GM18505 (cell line): ENCODE data around the gene ASPHD1.
"Not testable (repeated sequence)": the region's sequence is repeated elsewhere in the genome, so short reads cannot be mapped to it uniquely, and the experiment has no call there.

Experiments
- ATAC-seq: cut with Tn5 transposase; IDR thresholded peaks from one replicate; pipeline ENCODE4 v1.9.1; 2021; ENCODE audit not compliant: unreplicated experiment
- POLR2A ChIP-seq: IDR thresholded peaks from 4 replicates; pipeline ENCODE4 v1.6.1; 2011; ENCODE audit warnings: borderline replicate concordance; ENCODE audit not compliant: insufficient read depth, insufficient read length; ENCODE audit errors: extremely low read depth

The ASPHD1 gene

DNA sequence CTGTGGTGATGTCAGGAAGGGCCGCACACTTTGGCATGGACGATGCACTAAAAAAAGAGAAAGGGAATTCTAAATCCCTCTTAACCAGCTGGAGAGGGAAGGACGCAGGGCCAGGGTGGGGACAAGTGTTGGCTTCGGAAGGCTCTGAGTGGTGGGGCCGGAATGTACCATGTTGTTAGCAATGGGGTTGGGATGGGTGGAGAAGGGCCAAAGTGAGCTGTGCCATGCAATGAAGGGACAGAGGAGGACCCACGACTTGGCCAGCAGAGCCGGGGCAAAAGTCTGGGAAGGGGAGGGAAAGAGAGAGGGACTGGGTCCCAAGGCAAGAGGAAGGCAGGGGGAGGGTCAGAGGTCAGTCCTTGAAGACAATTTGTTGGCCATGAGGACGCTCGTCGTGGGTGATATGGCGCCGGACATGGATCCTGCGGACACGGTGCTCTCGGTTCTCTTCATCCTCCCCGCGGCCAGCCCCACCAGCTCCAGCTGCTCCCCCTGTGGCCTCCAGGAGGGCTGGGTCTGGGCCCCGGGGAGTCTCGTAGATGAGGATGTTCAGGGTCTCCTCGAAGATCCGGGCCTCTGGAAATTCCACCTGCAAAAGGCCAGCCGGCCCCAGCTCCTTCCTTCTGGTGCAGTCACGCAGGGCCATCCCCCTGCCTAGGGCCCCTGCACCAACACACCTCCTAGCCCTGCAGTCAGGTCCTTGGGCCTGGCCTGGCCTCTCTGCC, 6.4 kb downstream of the ASPHD1 start:
- ATAC-seq = no peak
- TF ChIP-seq POLR2A = no peak

DNA sequence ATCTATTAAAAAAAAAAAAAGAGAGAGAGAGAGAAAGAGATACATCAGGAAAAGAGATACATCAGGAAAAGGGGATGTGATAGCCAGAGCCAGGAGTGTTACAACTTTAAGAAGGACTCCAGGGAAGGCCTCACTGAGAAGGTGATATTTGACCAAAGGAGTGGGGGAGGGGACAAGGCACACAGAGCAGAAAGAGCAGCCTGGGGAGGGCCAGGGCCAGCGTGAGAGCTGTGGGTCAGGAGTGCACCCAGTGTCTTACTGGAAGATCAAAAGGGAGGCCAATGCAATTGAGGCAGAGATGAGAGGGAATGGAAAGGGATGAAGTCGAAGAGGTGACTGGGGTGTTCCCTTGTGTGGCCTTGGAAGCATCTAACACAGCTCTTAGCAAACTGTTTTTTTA, 7.7 kb downstream of the ASPHD1 start:
- no peak for ATAC-seq

DNA sequence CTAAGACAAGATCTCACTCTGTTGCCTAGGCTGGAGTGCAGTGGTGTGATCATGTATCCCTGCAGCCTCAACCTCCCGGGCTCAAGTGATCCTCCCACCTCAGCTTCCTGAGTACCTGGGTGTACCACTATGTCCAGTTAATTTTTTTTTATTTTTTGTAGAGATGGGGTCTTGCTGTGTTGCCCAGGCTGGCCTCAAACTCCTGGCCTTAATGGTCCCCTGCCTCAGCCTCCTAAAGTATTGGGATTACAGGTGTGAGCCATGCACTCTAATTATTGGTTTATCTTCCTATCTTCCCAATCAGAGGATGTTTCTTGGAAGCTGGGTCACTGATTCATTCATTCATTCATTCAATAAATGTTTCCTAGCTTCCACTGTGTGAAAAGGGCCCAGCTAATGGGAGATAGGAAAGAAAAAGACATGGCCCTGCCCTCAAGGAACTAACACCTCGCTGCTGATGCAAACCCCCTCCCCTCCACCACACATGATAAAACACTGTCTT, 8.5 kb downstream of the ASPHD1 start:
- TF ChIP-seq POLR2A = no peak
- ATAC-seq = no peak

More for the DNA sequence above, 7.7 kb downstream of the ASPHD1 start:
- TF ChIP-seq POLR2A = no peak

DNA sequence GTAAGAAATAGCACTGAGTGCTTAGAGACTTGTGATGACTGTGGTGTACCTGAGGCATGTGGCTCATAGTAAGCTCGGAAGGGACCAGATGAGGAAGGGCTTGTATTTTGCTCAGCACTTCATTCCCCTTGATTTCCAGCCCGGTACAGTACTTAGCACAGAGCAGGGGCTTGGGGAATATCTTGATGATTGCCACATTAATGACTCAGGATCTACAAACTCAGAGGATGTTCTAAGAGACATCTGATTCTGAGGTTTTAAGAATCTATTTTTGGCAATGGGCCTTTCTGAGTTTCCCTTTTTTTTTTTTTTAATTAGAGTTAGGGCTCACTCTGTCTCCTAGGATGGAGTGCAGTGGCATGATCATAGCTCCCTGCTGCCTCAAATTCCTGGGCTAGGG, 9.1 kb downstream of the ASPHD1 start:
- no peak for TF ChIP-seq POLR2A

DNA sequence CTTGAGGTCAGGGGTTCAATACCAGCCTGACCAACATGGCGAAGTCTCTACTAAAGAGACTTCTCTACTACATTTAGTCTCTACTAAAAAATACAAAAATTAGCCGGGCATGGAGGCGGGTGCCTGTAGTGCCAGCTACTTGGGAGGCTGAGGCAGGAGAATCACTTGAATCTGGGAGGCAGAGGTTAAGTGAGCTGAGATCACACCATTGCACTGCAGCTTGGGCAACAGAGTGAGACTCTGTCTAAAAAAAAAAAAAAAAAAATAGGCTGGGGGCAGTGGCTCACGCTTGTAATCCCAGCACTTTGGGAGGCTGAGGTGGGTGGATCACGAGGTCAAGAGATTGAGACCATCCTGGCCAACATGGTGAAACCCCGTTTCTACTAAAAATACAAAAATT, 9.6 kb downstream of the ASPHD1 start:
- not testable (repeated sequence) for ATAC-seq

More for the DNA sequence above, 9.1 kb downstream of the ASPHD1 start:
- no peak for ATAC-seq

DNA sequence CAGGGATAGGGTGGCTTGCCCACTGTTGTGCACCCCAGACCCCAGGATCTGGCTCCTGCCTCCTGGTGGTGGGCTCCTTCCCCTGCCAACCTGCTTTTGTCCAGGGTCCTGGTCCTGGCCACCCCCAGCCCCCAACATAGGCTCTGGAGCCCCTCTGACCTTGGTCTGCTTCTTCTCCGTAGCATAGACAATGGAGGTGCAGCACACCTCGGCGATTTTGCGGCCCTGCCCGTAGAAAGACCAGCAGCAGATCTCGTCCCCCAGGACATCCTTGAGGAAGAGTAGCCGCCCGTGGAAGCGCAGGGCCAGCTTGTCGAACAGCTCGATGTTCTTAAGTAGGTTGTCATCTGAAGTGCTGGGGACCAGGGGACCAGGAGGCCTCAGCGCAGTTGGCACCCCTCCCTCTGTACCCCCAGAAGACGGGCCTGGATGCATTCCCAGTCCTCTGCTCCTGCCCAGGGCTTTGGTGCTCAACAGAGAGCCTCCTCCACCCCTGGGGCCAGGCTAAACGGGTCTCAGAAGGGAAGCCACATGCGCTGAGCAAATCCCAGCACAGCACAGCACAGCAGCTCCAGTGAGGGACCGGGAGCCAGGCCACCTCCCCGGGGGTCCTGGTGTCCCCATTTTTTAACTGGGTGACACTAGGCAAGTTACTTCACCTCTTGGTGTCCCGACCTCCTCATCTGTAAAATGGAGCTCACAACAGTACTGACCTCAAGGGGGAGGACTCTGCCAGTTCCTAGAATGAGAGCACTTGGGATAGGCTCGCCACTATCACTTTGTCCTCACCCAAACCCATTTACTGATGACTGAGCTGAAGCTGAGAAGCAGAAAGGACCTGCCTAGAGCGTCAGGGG, 10.8 kb downstream of the ASPHD1 start:
- no peak for ATAC-seq
- no peak for TF ChIP-seq POLR2A

DNA sequence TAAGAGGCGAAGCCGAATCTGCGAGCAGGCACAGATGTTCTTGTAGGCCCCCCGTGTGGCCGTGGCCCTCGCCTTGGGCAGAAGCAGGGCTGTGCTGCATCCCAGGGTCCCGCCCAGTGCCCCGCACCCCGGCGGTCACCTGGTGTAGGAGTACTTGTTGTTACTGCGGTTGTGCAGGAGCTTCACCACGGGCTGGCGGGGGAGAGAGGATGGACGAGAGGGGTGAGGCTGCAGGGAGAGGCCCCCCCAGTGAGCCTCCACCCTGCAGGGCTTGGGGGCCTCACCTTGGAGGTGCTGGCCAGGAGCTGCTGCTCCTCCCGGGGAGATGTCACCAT, 11.4 kb downstream of the ASPHD1 start:
- ATAC-seq = no peak

DNA sequence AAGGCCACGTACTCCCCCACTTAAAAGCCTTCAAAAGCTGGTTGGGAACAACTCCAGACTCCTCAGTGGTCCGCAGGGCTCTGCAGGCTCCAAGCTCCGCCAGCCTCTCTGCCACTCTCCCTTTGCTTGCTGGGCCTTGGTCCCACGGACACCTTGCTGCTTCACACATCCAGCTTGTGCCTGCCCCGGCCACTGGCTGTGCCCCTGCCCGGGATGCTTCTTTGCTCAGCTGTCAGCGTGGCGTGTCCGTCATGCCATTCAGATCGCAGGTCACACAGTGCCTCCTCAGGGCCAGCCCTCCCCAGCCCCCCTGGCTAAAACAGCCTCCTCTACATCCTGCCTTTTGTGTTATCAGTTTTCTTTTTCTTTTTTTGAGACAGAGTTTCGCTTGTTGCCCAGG, 11.8 kb downstream of the ASPHD1 start:
- TF ChIP-seq POLR2A = no peak
- ATAC-seq = no peak

More for the DNA sequence above, 11.4 kb downstream of the ASPHD1 start:
- TF ChIP-seq POLR2A = no peak

DNA sequence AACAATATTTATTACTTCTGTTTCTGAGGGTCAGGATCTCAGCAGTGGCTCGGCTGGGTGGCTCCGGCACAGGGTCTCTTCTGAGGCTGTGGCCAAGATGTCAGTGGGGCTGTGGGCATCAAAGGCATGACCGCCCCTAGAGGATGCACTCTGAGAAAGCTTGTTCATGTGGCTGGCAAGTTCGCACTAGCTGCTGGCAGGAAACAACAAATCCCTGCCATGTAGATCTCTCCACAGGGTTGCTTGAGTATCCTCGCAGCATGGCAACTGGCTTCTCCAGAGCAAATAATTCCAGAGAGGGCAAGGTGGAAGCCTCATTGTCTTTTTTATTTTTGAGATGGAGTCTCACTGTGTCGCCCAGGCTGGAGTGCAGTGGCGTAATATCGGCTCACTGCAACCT, 13.2 kb downstream of the ASPHD1 start:
- no peak for ATAC-seq
- TF ChIP-seq POLR2A = no peak

DNA sequence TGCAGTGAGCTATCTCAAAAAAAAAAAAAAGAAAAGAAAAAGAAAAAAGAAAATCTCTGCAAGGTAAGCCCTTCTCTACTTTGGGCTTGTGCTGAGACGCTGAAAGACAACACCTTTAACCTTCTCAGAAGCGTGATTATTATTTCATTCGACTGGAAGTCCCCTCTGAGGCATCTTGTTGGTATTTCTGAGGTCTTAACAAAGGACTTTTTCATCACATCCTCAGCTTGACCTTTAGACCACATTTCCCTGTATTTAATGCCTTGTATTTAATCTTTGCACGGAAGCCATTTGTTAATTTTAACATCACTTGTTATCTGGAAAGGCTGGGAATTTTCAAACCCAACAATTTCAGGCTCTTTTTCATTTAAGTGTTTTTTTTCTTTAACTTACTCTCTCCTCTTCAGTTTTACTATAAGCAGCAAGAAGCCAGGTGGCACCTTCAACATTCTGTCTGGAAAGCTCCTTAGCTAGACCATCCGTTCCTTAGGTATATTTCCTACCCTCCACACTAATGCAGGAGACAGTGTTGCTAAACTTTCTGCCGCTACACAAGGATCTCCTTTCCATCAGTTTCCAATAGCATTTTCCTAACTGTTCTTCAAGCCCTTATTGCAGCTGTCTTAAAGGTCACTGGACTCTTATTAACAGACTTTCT, 15.4 kb downstream of the ASPHD1 start:
- TF ChIP-seq POLR2A = no peak
- no peak for ATAC-seq

DNA sequence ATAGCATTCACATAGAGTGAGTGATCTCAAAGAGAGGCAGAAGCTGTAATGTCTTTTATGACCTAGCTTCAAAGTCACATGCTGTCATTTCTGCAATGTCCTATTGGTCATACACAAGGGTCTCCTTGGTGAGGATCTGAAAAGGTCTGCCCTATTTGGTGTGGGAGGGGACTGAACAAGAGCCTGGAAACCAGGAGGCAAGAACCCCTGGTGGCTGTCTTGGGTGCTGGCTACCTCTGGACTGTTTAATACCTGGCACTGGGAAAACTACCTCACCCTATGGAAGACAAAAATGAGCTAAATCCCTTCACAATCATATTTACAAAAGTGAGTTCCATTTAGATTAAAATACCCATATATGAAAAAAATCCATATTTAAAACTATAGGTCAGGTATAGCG, 16.7 kb downstream of the ASPHD1 start:
- no peak for TF ChIP-seq POLR2A
- no peak for ATAC-seq

DNA sequence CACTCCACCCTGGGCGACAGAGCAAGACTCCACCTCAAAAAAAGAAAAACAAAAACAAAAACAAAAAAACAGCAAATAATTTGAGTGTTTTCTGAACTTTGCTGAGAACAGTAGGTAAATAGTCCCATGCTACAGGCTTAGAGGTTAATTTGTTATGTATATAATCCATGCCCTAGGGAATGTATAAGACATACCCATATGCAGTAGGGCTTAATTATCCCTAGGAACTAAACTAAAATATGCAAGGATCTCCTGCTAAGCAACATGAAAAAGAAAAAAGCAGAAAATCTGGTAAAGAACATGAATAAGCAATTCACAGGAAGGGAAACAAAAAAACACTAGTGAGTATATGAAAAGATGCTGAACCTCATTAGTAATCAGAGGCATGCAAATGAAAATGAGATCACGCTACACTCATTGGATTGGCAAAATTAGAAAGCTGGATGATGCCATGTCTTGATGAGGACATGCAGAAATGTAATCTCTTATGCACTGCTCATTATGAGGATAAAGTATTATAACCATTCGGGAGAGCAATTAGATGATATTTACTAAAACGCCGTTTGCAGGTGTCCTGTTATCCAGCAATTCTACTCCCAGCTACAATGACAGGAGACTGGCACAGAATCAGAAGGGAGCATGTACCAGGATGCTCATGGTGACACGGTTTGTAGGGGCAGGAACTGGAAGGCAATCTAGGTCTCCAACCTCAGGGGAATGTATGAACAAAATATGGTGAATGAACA, 20.2 kb downstream of the ASPHD1 start:
- TF ChIP-seq POLR2A = no peak
- ATAC-seq = no peak

DNA sequence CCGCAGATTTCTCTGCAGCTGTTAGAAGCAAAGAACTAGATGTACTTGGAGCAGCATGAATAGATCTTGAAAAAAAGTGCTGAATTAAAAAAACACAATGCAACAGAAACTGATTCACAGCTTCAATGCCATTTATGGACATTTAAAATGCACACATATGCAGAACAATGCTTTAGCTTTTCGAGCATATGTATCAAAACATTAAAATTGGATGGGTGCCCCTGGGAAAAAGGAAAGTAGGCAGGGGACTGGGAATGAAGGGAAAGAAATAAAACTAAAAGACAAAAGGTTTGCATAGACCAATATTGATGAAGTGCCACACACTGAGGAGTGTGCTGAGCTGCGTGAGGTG, 20.7 kb downstream of the ASPHD1 start:
- TF ChIP-seq POLR2A = no peak
- ATAC-seq = no peak

DNA sequence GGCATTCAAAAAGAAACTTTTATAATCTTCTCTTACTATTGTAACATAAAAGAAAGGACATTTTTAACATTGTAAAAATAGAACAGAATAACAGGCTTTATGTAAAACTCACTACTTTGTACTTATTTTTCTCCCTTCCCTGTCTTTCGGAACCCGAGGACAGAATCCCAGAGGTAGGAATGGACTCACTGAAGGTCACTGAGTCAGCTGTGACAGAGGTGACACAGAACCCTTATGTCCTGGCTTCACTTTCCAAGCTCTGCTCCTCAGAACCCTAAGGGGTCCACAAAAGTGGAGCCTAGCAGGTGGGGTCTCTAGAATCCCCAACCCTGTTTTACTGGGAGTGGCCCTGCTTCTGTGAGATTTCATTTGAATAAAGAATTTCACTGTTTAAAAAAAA, 22.0 kb downstream of the ASPHD1 start:
- no peak for ATAC-seq

More for the DNA sequence above, 22.0 kb downstream of the ASPHD1 start:
- TF ChIP-seq POLR2A = no peak
